GM12865 (cell line): ENCODE measurements around the gene HNRNPAB.

ENCODE experiments used
- DNase-seq: peaks from one replicate; pipeline ENCODE4 v3.0.0; 2010; ENCODE audit warnings: low read depth
- H3K4me3 ChIP-seq: 2 replicates; pipeline ENCODE4 v1.5.1; 2011; ENCODE audit warnings: mild to moderate bottlenecking, low read depth, low read length, control low read depth
- TF ChIP-seq, protein P1 (sequence below): IDR thresholded peaks from 2 replicates; pipeline ENCODE4 v1.5.1; 2011; ENCODE audit warnings: low read length, control low read depth, low read depth, inconsistent platforms; ENCODE audit not compliant: insufficient read depth; ENCODE audit errors: missing control alignments

HNRNPAB gene

DNA sequence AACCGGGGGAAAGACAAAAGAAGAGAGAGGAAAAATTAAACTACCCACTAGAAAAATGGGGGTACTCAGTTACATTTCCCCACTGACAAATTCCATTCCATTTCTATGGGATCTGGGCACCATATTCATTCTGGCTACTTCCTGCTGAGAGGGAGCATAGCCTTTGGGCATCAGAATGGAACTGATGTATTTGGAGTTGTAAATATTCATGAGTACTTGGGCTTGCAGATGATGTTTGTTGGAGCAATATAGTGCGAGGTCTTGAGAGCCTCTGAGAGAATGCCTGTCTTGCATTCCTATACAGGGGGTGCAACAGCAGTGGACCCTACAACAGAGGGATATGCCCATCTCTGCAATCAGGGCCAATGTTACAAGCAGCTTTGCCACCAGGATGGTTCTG is 33.9 kb upstream of the HNRNPAB start:
- no peak for DNase-seq
- H3K4me3 ChIP-seq: no peak overlapping the region
- TF ChIP-seq, protein P1, sequence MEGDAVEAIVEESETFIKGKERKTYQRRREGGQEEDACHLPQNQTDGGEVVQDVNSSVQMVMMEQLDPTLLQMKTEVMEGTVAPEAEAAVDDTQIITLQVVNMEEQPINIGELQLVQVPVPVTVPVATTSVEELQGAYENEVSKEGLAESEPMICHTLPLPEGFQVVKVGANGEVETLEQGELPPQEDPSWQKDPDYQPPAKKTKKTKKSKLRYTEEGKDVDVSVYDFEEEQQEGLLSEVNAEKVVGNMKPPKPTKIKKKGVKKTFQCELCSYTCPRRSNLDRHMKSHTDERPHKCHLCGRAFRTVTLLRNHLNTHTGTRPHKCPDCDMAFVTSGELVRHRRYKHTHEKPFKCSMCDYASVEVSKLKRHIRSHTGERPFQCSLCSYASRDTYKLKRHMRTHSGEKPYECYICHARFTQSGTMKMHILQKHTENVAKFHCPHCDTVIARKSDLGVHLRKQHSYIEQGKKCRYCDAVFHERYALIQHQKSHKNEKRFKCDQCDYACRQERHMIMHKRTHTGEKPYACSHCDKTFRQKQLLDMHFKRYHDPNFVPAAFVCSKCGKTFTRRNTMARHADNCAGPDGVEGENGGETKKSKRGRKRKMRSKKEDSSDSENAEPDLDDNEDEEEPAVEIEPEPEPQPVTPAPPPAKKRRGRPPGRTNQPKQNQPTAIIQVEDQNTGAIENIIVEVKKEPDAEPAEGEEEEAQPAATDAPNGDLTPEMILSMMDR: no peak

DNA sequence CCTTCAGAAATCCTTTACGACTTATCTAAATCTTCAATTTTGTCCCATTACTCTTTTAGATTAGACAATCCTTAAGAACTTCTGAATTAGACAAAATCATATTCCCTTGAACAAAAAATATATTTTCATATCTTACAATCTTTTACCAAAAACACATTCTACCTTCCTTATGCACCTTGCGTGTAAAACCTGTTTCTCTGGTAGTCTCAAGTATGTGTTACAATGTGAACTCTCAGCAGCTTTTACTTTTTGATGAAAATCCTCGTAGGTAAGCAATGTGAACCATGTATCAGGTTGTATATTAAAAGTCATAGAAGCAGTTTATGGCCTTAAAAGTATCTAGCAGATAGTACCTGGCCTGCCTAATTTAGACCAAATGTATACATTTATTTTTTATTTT is 29.9 kb upstream of the HNRNPAB start:
- no peak for DNase-seq
- H3K4me3 ChIP-seq: no peak overlapping the region
- TF ChIP-seq, protein P1: no peak

DNA sequence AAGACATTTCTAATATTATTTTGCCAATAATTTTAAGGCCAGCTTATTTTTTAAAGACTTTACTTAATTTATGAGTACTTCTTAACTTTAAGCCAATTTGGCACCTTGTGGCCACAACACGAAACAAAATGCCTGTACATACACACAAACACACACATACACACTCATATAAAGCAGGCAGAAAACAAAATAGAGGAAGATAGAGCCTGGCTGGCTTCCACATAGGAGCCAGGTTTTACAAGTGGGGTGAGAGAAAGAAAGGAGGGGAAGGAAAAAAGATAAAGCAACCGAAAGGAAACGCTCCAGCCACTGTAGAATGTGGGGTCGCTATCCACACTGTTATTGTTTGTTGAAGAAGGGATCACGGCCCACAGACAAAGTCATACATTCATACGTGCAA is 27.5 kb upstream of the HNRNPAB start:
- TF ChIP-seq, protein P1: no peak
- H3K4me3 ChIP-seq: no peak overlapping the region
- DNase-seq: no peak

DNA sequence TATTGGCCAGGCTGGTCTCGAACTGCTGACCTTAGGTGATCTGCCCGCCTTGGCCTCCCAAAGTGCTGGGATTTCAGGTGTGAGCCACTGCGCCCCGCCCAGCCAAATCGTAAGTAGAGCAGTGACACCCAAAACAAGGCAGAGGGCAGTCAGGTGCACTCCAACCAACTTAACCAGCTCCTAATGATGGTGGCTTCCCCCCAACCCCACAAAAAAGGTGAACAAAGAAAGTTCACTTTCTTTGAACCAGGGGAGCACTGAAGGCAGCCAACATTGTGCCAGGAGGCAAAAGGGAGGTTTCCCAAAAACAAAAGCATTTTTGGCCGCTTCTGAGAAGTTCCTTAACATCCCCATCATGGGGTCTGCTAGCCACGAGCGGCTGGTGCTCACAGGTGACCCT is 26.8 kb upstream of the HNRNPAB start:
- DNase-seq: no peak
- TF ChIP-seq, protein P1: no peak
- no peak overlapping the region for H3K4me3 ChIP-seq

DNA sequence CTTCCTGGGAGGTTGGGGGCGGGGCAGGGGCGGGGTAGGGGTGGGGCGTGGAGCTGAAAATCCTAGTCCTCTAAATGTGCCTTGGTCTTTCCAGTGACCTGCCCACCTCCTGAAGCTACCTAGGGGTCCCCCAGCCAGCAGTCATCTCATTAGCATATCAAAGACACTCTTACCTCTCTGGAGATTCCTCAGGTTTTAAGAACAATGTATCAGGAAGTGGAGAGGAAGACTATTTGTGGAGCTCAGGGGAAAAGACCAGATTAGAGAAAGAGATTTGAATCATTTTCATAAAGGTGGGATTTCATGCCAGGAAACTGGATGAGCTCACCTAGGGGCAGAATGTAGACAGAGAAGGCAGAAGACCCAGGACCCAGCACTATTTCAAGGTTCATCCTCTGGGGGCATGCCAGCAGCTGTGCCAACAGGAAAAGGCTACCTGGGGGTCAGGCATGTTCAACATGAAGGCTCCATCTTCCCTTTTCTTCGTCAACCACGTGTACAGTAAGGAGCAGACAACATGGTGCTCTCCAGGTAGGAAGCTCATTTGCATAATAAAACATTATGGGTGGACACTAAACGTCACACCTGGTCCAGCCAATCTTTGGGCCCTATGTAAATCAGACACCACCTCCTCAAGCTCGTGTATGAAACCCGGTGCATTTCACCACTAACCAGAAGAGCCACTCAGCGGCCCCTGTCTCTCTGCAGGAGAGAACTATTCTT is 24.0 kb upstream of the HNRNPAB start:
- TF ChIP-seq, protein P1: no peak
- DNase-seq: no peak
- no peak overlapping the region for H3K4me3 ChIP-seq

DNA sequence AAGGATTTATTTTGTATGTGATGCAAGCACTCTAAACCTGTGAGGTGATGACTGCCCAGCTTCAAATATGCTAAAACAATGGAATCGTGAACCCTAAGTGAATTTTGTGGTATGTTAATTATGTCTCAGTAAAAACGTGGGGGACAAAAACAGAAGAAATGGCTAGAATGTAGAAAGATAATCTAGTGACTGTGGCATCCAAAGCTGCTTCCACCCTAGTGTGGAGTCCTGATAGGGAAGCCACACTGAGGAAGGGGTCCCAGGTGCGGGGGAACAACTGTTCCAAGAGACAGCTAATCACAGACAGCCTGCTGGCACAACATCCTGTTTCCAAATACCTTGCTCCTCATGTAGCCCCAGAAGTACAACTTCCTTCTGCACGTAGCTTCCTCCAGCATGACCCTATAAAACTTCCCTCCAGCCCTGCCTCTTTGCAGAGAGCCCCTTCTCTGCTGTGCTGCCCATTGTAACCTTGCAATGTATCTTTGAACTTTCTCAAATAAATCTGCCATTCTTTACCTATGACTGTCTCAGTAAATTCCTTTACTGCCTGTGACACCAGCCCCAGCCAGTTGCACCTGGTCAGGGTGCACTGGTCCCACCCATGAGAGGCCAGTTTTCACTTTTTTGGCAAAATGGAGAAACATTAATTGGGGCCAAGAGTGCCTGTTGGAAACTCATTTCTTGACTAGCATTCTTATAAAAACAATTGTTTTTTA is 22.0 kb upstream of the HNRNPAB start:
- DNase-seq: no peak

More for the DNA sequence above, 22.0 kb upstream of the HNRNPAB start:
- TF ChIP-seq, protein P1: no peak
- H3K4me3 ChIP-seq: no peak overlapping the region
